Measurements from ENCODE around the gene PLA2G4C.

GRCh38 chr19:48043675-48044258 lies 66.8 kb downstream of the PLA2G4C start, which contains the start of gene CABP5:
- no peak for TF ChIP-seq POLR2AphosphoS5 (IDR thresholded peaks at IDR 0.05)
- TF ChIP-seq CTCF (IDR thresholded peaks at IDR 0.05) = no peak
- no peak for TF ChIP-seq EP300 (IDR thresholded peaks at IDR 0.05; ENCODE audit: low read depth)
